Activated CD8-positive, alpha-beta T cell treated with anti-CD3 and anti-CD28 coated beads for 36 hours (primary cell): ENCODE results near the gene PTGER2. TPM values are rescaled to one million over a fixed set of nuclear protein-coding genes. Genes with fewer than 3 reads are reported as not detected.

Experiments
- ATAC-seq: fragments of 200-7000 bp; cut with Tn5 transposase; one replicate; pipeline ENCODE4 v1.10.0; 2021; ENCODE audit warnings: mild to moderate bottlenecking, moderate library complexity
- CTCF ChIA-PET: fragments of 350-600 bp; sonication (Branson Sonifier 250); formaldehyde crosslinking; loops from one replicate; lab custom pipeline; 2021; ENCODE audit warnings: antibody characterized with exemption; lab: Charles Lee
- POLR2A ChIA-PET: fragments of 350-600 bp; sonication (Branson Sonifier 250); formaldehyde crosslinking; loops from one replicate; lab custom pipeline; 2021; ENCODE audit warnings: antibody characterized with exemption; lab: Charles Lee
- DNase-seq: peaks from one replicate; pipeline ENCODE4 v3.0.0-alpha.2; 2020
- H3K27ac Mint-ChIP-seq: one replicate; pipeline ENCODE4 v1.8.0; 2021; ENCODE audit warnings: mild to moderate bottlenecking, mixed read lengths
- H3K27me3 Mint-ChIP-seq: one replicate; pipeline ENCODE4 v1.8.0; 2021; ENCODE audit warnings: mixed read lengths
- H3K36me3 Mint-ChIP-seq: one replicate; pipeline ENCODE4 v1.8.0; 2021; ENCODE audit warnings: low read depth, mixed read lengths
- H3K4me1 Mint-ChIP-seq: one replicate; pipeline ENCODE4 v1.8.0; 2021; ENCODE audit warnings: low read depth, mixed read lengths
- H3K4me3 Mint-ChIP-seq: one replicate; pipeline ENCODE4 v1.8.0; 2021; ENCODE audit warnings: mild to moderate bottlenecking, moderate library complexity, mixed read lengths
- H3K9me3 Mint-ChIP-seq: one replicate; pipeline ENCODE4 v1.8.0; 2021; ENCODE audit warnings: mixed read lengths
- CTCF ChIP-seq: fragments of 200-600 bp; IDR thresholded peaks from one replicate; pipeline ENCODE4 v1.8.0; 2022; ENCODE audit warnings: antibody characterized with exemption, mild to moderate bottlenecking
- intact Hi-C: fragments of 100-400 bp; cut with micrococcal nuclease; formaldehyde crosslinking; loops from one replicate; pipeline ENCODE4 v1.10.0; 2022
- total RNA-seq, 2 experiments: library from RNA; stranded (reverse); gene quantifications; one replicate each; pipeline ENCODE4 v1.2.3, GENCODE V29; 2021

Gene PTGER2
- total RNA-seq, 2 experiments from 2014 or later = 19.5 to 19.9 TPM

GRCh38 chr14:52333823-52334657, 19.9 kb downstream of the PTGER2 start:
- H3K4me3 Mint-ChIP-seq = no peak overlapping the region
- DNase-seq (no peak), ATAC-seq (no peak)
- H3K27me3 Mint-ChIP-seq = no peaks in the 10 kb centered on the region
- H3K27ac Mint-ChIP-seq = no peak overlapping the region
- CTCF ChIA-PET = interaction anchor here (0.9 kb wide), 1 partner anchor 35 kb away, joined by 3 read pairs; no protein-coding TSS in a partner anchor
- POLR2A ChIA-PET = interaction anchor here (0.7 to 1.7 kb wide), 3 partner anchors 16 to 327 kb away, joined by 3 to 4 read pairs (median 3); no protein-coding TSS in a partner anchor
- peaks cover 39% of the 10 kb centered on the region for H3K4me1 Mint-ChIP-seq
- H3K9me3 Mint-ChIP-seq = peaks cover 2% of the 10 kb centered on the region
- TF ChIP-seq CTCF = no peak
- H3K36me3 Mint-ChIP-seq = peaks cover 20% of the 10 kb centered on the region
- intact Hi-C loops = no loop called here

GRCh38 chr14:52336241-52336640, 22.1 kb downstream of the PTGER2 start:
- no peaks in the 10 kb centered on the region for H3K27me3 Mint-ChIP-seq
- H3K4me1 Mint-ChIP-seq = peaks cover 26% of the 10 kb centered on the region
- ChIA-PET POLR2A (interaction anchor here (0.9 to 1.4 kb wide), 2 partner anchors 12 to 50 kb away, joined by 3 read pairs; no protein-coding TSS in a partner anchor), CTCF (interaction anchor here (1.1 kb wide), 1 partner anchor 14 kb away, joined by 3 read pairs; no protein-coding TSS in a partner anchor)
- intact Hi-C loops = no loop called here
- peaks cover 7% of the 10 kb centered on the region for H3K36me3 Mint-ChIP-seq
- H3K27ac Mint-ChIP-seq = no peak overlapping the region
- DNase-seq (no peak), ATAC-seq (no peak)
- no peak for TF ChIP-seq CTCF
- H3K4me3 Mint-ChIP-seq = no peak overlapping the region
- no peaks in the 10 kb centered on the region for H3K9me3 Mint-ChIP-seq

GRCh38 chr14:52338051-52338681, 24.1 kb downstream of the PTGER2 start:
- Mint-ChIP-seq H3K36me3 (no peaks in the 10 kb centered on the region), H3K9me3 (no peaks in the 10 kb centered on the region), H3K27me3 (no peaks in the 10 kb centered on the region), H3K27ac (no peak overlapping the region), H3K4me1 (peaks cover 18% of the 10 kb centered on the region), H3K4me3 (no peak overlapping the region)
- ChIA-PET CTCF (no interaction called here), POLR2A (interaction anchor here (0.7 kb wide), 1 partner anchor 17 kb away, joined by 4 read pairs; no protein-coding TSS in a partner anchor)
- intact Hi-C loops = no loop called here
- ATAC-seq (peak; percentile 74), DNase-seq (peak; percentile 26)
- no peak for TF ChIP-seq CTCF

GRCh38 chr14:52339262-52339661, 25.1 kb downstream of the PTGER2 start:
- no peak overlapping the region for H3K27ac Mint-ChIP-seq
- no peak for TF ChIP-seq CTCF
- intact Hi-C loops = no loop called here
- H3K27me3 Mint-ChIP-seq = no peaks in the 10 kb centered on the region
- POLR2A ChIA-PET = no interaction called here
- CTCF ChIA-PET = no interaction called here
- H3K9me3 Mint-ChIP-seq = no peaks in the 10 kb centered on the region
- H3K4me3 Mint-ChIP-seq = no peak overlapping the region
- peaks cover 9% of the 10 kb centered on the region for H3K4me1 Mint-ChIP-seq
- ATAC-seq (no peak), DNase-seq (no peak)
- H3K36me3 Mint-ChIP-seq = no peaks in the 10 kb centered on the region
